Lower leg skin (tissue), 4 donors: ENCODE data around the gene TRPM2. TPM values are rescaled to one million over a fixed set of nuclear protein-coding genes. Genes with fewer than 3 reads are reported as not detected.

Experiments
- DNase-seq, 2 donors: peaks; one replicate each; pipeline ENCODE4 v3.0.0-alpha.2; 2019; ENCODE audit warnings: low spot score in 2 of 2
- H3K4me3 ChIP-seq: fragments of 200-600 bp; sonication (generic); 2 replicates; pipeline ENCODE4 v1.5.1; 2017; ENCODE audit warnings: mild to moderate bottlenecking, low read depth; ENCODE audit not compliant: poor library complexity, severe bottlenecking
- CTCF ChIP-seq, 3 donors: fragments of 450-650 bp; IDR thresholded peaks; one replicate each; pipeline ENCODE4 v1.5.1; 2016; ENCODE audit warnings: antibody characterized with exemption in 3 of 3, mild to moderate bottlenecking in 3 of 3, moderate library complexity in 2 of 3
- POLR2A ChIP-seq, 2 donors: fragments of 450-650 bp; IDR thresholded peaks; one replicate each; pipeline ENCODE4 v1.6.1; 2016 to 2017; ENCODE audit warnings: antibody characterized with exemption in 2 of 2, mild to moderate bottlenecking in 1 of 2, moderate library complexity in 1 of 2
- WGBS, 2 donors: methylation state at CpG; one replicate each; pipeline ENCODE4 v1.1.5; 2018; 5-methylcytosine and 5-hydroxymethylcytosine counted together
- intact Hi-C: fragments of 100-400 bp; cut with DNase I; formaldehyde crosslinking; loops from one replicate; pipeline ENCODE4 v1.15.0; 2023; ENCODE audit warnings: low total_unique reads
- total RNA-seq, 4 donors: library from RNA; depleted of rRNA; stranded (reverse); fragments of >200 nt; gene quantifications; one replicate each; pipeline ENCODE4 v1.1.0, GENCODE V29; 2016

The TRPM2 gene
- total RNA-seq, 4 donors from 2014 or later = 1.9 to 9.4 (median 2.2) TPM

- no peak for DNase-seq
- no peak for TF ChIP-seq CTCF (IDR thresholded peaks at IDR 0.05)
- TF ChIP-seq POLR2A (IDR thresholded peaks at IDR 0.05) = no peak
- 76 to 86% methylated on average over 8 to 11 of the region's 17 CpGs for WGBS, 2 donors
- H3K4me3 ChIP-seq = no peak overlapping the region
- intact Hi-C loops = no loop called here
These were observed 8.8 kb upstream of the TRPM2 start for GRCh38 chr21:44344541-44345183.

- intact Hi-C loops = no loop called here
- WGBS, 2 donors = 70% methylated on average over 10 to 11 of the region's 11 CpGs
- TF ChIP-seq POLR2A (IDR thresholded peaks at IDR 0.05) = no peak
- TF ChIP-seq CTCF (IDR thresholded peaks at IDR 0.05) = no peak
- no peak for DNase-seq
- no peak overlapping the region for H3K4me3 ChIP-seq
These were observed 7.9 kb upstream of the TRPM2 start for GRCh38 chr21:44345495-44345894.

GRCh38 chr21:44347911-44348451 lies 5.4 kb upstream of the TRPM2 start:
- 44 to 53% methylated on average over 22 of the region's 22 CpGs for WGBS, 2 donors
- TF ChIP-seq CTCF (IDR thresholded peaks at IDR 0.05) (no peak), POLR2A (IDR thresholded peaks at IDR 0.05) (no peak)
- DNase-seq = peak in 1 of 2 donors; percentile 83
- intact Hi-C loops = no loop called here
- H3K4me3 ChIP-seq = no peak overlapping the region

GRCh38 chr21:44348861-44349260 lies 4.6 kb upstream of the TRPM2 start:
- intact Hi-C loops = no loop called here
- H3K4me3 ChIP-seq = no peak overlapping the region
- TF ChIP-seq POLR2A (IDR thresholded peaks at IDR 0.05) (no peak), CTCF (IDR thresholded peaks at IDR 0.05) (no peak)
- DNase-seq = no peak
- WGBS, 2 donors = 89 to 90% methylated on average over 17 to 18 of the region's 19 CpGs

- TF ChIP-seq POLR2A (IDR thresholded peaks at IDR 0.05) (no peak), CTCF (IDR thresholded peaks at IDR 0.05) (no peak)
- WGBS, 2 donors = 73 to 78% methylated on average over 11 to 12 of the region's 12 CpGs
- DNase-seq = peak in 1 of 2 donors; percentile 84
- H3K4me3 ChIP-seq = no peak overlapping the region
- intact Hi-C loops = no loop called here
These were observed 4.0 kb upstream of the TRPM2 start for GRCh38 chr21:44349416-44349846.
